Measurements from ENCODE around the gene TRABD2A.
"Not testable (repeated sequence)": the region's sequence is repeated elsewhere in the genome, so short reads cannot be mapped to it uniquely, and the experiment has no call there.

TRABD2A gene

GRCh38 chr2:84786601-84787000 is 94.3 kb downstream of the TRABD2A start:
- no peak overlapping the region for H3K27ac ChIP-seq
- DNase-seq (ENCODE audit: low read depth, low spot score) = no peak
- no peak overlapping the region for H3K4me3 ChIP-seq
- TF ChIP-seq POLR2AphosphoS5 (IDR thresholded peaks at IDR 0.05; ENCODE audit: borderline replicate concordance, low read depth, low read length) = no peak
- no peak for TF ChIP-seq FOXP2 (optimal IDR thresholded peaks at IDR 0.05; ENCODE audit: control extremely low read depth, extremely low read length, insufficient read depth)
- TF ChIP-seq EZH2 (IDR thresholded peaks at IDR 0.05) = no peak
- H3K9me3 ChIP-seq (ENCODE audit: low read depth, low read length) = no peaks in the 10 kb centered on the region
- H3K9ac ChIP-seq (ENCODE audit: insufficient read length) = no peak overlapping the region
- H3K36me3 ChIP-seq (ENCODE audit: insufficient read depth, low read length) = no peaks in the 10 kb centered on the region

DNA sequence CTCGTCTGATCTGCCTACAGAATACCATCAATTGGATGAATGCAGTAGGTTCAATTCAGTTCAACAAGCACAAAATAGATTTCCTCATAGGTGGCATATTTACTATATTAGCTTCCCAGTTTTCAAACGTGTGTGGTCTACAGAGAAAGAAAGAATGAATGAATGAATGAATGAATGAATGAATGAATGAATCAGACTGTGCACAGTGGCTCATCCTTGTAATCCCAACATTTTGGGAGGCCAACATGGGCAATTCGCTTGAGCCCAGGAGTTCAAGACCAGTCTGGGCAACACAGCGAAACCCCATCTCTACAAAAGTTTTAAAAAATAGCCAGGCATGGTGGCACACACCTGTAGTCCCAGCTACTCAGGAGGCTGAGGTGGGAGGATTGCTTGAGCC is 94.9 kb downstream of the TRABD2A start:
- H3K36me3 ChIP-seq (ENCODE audit: insufficient read depth, low read length) = no peaks in the 10 kb centered on the region
- H3K9me3 ChIP-seq (ENCODE audit: low read depth, low read length) = no peaks in the 10 kb centered on the region
- H3K4me3 ChIP-seq = no peak overlapping the region
- DNase-seq (ENCODE audit: low read depth, low spot score) = no peak
- no peak overlapping the region for H3K27ac ChIP-seq
- TF ChIP-seq EZH2 (IDR thresholded peaks at IDR 0.05) (no peak), POLR2AphosphoS5 (IDR thresholded peaks at IDR 0.05; ENCODE audit: borderline replicate concordance, low read depth, low read length) (no peak), FOXP2 (optimal IDR thresholded peaks at IDR 0.05; ENCODE audit: control extremely low read depth, extremely low read length, insufficient read depth) (no peak)
- no peak overlapping the region for H3K9ac ChIP-seq (ENCODE audit: insufficient read length)

- no peaks in the 10 kb centered on the region for H3K36me3 ChIP-seq (ENCODE audit: insufficient read depth, low read length)
- DNase-seq (ENCODE audit: low read depth, low spot score) = no peak
- TF ChIP-seq FOXP2 (optimal IDR thresholded peaks at IDR 0.05; ENCODE audit: control extremely low read depth, extremely low read length, insufficient read depth) (no peak), POLR2AphosphoS5 (IDR thresholded peaks at IDR 0.05; ENCODE audit: borderline replicate concordance, low read depth, low read length) (no peak), EZH2 (IDR thresholded peaks at IDR 0.05) (no peak)
- no peaks in the 10 kb centered on the region for H3K9me3 ChIP-seq (ENCODE audit: low read depth, low read length)
- H3K9ac ChIP-seq (ENCODE audit: insufficient read length) = no peak overlapping the region
- no peak overlapping the region for H3K4me3 ChIP-seq
- H3K27ac ChIP-seq = no peak overlapping the region
Observed at GRCh38 chr2:84782717-84783442, 98.0 kb downstream of the TRABD2A start.

DNA sequence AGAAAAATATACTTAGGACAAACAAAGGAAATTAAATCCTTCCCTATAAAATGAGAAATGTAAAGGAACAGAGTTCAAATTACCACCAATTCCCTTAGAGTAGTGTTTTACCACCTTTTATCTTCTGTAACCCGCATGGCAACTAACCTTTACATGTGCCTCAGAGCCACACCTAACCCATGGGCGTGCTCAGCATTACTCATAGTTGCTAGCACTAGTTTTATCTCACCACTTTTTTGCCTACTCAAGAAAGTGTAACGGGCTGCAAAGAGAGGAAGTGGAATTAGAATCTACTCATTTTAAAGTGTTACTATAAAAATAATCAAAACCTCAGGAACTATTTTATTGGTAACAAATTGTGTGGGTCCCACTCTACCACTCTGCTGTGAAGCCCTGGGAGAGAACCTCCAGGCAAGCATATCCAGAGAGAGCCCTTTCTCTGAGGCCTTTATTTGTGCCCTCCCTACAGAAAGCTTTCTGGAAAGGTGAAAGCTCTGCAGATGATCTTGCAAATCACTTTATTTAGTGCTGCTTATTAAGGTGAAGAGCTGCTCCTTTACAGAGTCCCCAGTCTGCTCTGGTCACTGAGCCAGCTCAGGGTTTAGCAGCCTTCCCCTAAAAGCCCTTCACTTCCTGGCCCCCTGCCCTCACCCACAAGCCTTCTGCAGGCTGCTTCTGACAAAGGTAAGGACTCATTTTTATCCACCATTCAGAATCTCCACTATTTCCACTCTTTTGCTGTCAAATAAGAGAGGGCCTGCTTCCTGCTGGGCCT is 98.8 kb downstream of the TRABD2A start:
- no peak overlapping the region for H3K4me3 ChIP-seq
- H3K9me3 ChIP-seq (ENCODE audit: low read depth, low read length) = no peaks in the 10 kb centered on the region
- no peak for DNase-seq (ENCODE audit: low read depth, low spot score)
- TF ChIP-seq POLR2AphosphoS5 (IDR thresholded peaks at IDR 0.05; ENCODE audit: borderline replicate concordance, low read depth, low read length) (no peak), FOXP2 (optimal IDR thresholded peaks at IDR 0.05; ENCODE audit: control extremely low read depth, extremely low read length, insufficient read depth) (no peak), EZH2 (IDR thresholded peaks at IDR 0.05) (no peak)
- H3K9ac ChIP-seq (ENCODE audit: insufficient read length) = no peak overlapping the region
- no peaks in the 10 kb centered on the region for H3K36me3 ChIP-seq (ENCODE audit: insufficient read depth, low read length)
- H3K27ac ChIP-seq = no peak overlapping the region

- TF ChIP-seq FOXP2 (optimal IDR thresholded peaks at IDR 0.05; ENCODE audit: control extremely low read depth, extremely low read length, insufficient read depth) (no peak), EZH2 (IDR thresholded peaks at IDR 0.05) (no peak), POLR2AphosphoS5 (IDR thresholded peaks at IDR 0.05; ENCODE audit: borderline replicate concordance, low read depth, low read length) (no peak)
- DNase-seq (ENCODE audit: low read depth, low spot score) = no peak
Observed at GRCh38 chr2:84779781-84780180, 101.1 kb downstream of the TRABD2A start.

GRCh38 chr2:84778911-84779690 is 101.8 kb downstream of the TRABD2A start:
- H3K27ac ChIP-seq = no peak overlapping the region
- no peak overlapping the region for H3K4me3 ChIP-seq
- no peak for TF ChIP-seq FOXP2 (optimal IDR thresholded peaks at IDR 0.05; ENCODE audit: control extremely low read depth, extremely low read length, insufficient read depth)
- TF ChIP-seq POLR2AphosphoS5 (IDR thresholded peaks at IDR 0.05; ENCODE audit: borderline replicate concordance, low read depth, low read length) = no peak
- no peak for TF ChIP-seq EZH2 (IDR thresholded peaks at IDR 0.05)
- H3K36me3 ChIP-seq (ENCODE audit: insufficient read depth, low read length) = no peaks in the 10 kb centered on the region
- no peak overlapping the region for H3K9ac ChIP-seq (ENCODE audit: insufficient read length)
- H3K9me3 ChIP-seq (ENCODE audit: low read depth, low read length) = no peaks in the 10 kb centered on the region
- no peak for DNase-seq (ENCODE audit: low read depth, low spot score)

More at GRCh38 chr2:84779781-84780180, 101.1 kb downstream of the TRABD2A start:
- no peak overlapping the region for H3K27ac ChIP-seq
- no peaks in the 10 kb centered on the region for H3K36me3 ChIP-seq (ENCODE audit: insufficient read depth, low read length)
- H3K9me3 ChIP-seq (ENCODE audit: low read depth, low read length) = no peaks in the 10 kb centered on the region
- H3K4me3 ChIP-seq = no peak overlapping the region
- no peak overlapping the region for H3K9ac ChIP-seq (ENCODE audit: insufficient read length)

GRCh38 chr2:84776011-84776410 is 104.9 kb downstream of the TRABD2A start:
- no peaks in the 10 kb centered on the region for H3K36me3 ChIP-seq (ENCODE audit: insufficient read depth, low read length)
- no peak for DNase-seq (ENCODE audit: low read depth, low spot score)
- no peak overlapping the region for H3K27ac ChIP-seq
- H3K4me3 ChIP-seq = no peak overlapping the region
- H3K9me3 ChIP-seq (ENCODE audit: low read depth, low read length) = no peaks in the 10 kb centered on the region
- TF ChIP-seq POLR2AphosphoS5 (IDR thresholded peaks at IDR 0.05; ENCODE audit: borderline replicate concordance, low read depth, low read length) (no peak), EZH2 (IDR thresholded peaks at IDR 0.05) (no peak), FOXP2 (optimal IDR thresholded peaks at IDR 0.05; ENCODE audit: control extremely low read depth, extremely low read length, insufficient read depth) (no peak)
- H3K9ac ChIP-seq (ENCODE audit: insufficient read length) = no peak overlapping the region

GRCh38 chr2:84773562-84773961 is 107.3 kb downstream of the TRABD2A start:
- not testable (repeated sequence) for H3K9me3 ChIP-seq (ENCODE audit: low read depth, low read length); H3K9ac ChIP-seq (ENCODE audit: insufficient read length); H3K27ac ChIP-seq; DNase-seq (ENCODE audit: low read depth, low spot score); H3K36me3 ChIP-seq (ENCODE audit: insufficient read depth, low read length); H3K4me3 ChIP-seq
